Tibial artery (tissue), 4 donors: ENCODE results near the gene SEPHS1.

Experiments
- DNase-seq, 2 donors: peaks; one replicate each; pipeline ENCODE4 v3.0.0-alpha.2; 2019
- H3K27ac ChIP-seq, 2 donors: fragments of 200-600 bp; sonication (generic) in 1 of 2; 1 replicate in 1 of 2; 2 replicates in 1 of 2; pipeline ENCODE4 v1.5.1; 2018 to 2019; ENCODE audit warnings: mild to moderate bottlenecking in 1 of 2
- H3K27me3 ChIP-seq, 2 donors: fragments of 200-600 bp; sonication (generic) in 1 of 2; one replicate each; pipeline versions ENCODE4 v1.5.1 to v1.6.0; 2016 to 2019
- H3K36me3 ChIP-seq, 3 donors: fragments of 200-600 bp; sonication (generic) in 2 of 3; one replicate each; pipeline ENCODE4 v1.5.1; 2016 to 2019; ENCODE audit warnings: mild to moderate bottlenecking in 2 of 3
- H3K4me1 ChIP-seq, 4 donors: fragments of 200-600 bp; sonication (generic) in 2 of 4; 1 replicate in 3 of 4; 2 replicates in 1 of 4; pipeline ENCODE4 v1.5.1; 2016 to 2019
- H3K4me3 ChIP-seq, 2 donors: fragments of 200-600 bp; sonication (generic) in 1 of 2; 1 replicate in 1 of 2; 2 replicates in 1 of 2; pipeline ENCODE4 v1.5.1; 2018 to 2019; ENCODE audit warnings: mild to moderate bottlenecking in 2 of 2
- H3K9me3 ChIP-seq, 3 donors: fragments of 200-600 bp; sonication (generic) in 1 of 3; one replicate each; pipeline ENCODE4 v1.5.1; 2016 to 2019
- CTCF ChIP-seq, 2 experiments: fragments of 200-600 bp in 1 of 2; fragments of 450-650 bp in 1 of 2; IDR thresholded peaks; one replicate each; pipeline ENCODE4 v1.5.1; 2017 to 2019; ENCODE audit warnings: antibody characterized with exemption in 2 of 2, mild to moderate bottlenecking in 1 of 2, moderate library complexity in 1 of 2
- intact Hi-C: fragments of 100-400 bp; cut with DNase I; formaldehyde crosslinking; loops from one replicate; pipeline ENCODE4 v1.15.0; 2023; ENCODE audit warnings: low total_unique reads

The SEPHS1 gene

GRCh38 chr10:13272164-13272571 is 75.9 kb downstream of the SEPHS1 start:
- H3K36me3 ChIP-seq: no peaks in the 10 kb centered on the region
- DNase-seq: peak; percentile 51 to 77
- H3K4me1 ChIP-seq: peaks cover 0 to 24% (median 11%) of the 10 kb centered on the region in 4 donors
- H3K4me3 ChIP-seq: peak overlapping the region; percentile 2 to 19
- no peaks in the 10 kb centered on the region for H3K9me3 ChIP-seq
- intact Hi-C loops: no loop called here
- H3K27ac ChIP-seq: peak overlapping the region in 1 of 2 donors; percentile 54
- no peak for TF ChIP-seq CTCF (IDR thresholded peaks at IDR 0.05)
- H3K27me3 ChIP-seq: no peaks in the 10 kb centered on the region

GRCh38 chr10:13271552-13272163 is 76.4 kb downstream of the SEPHS1 start:
- peaks cover 0 to 24% (median 11%) of the 10 kb centered on the region in 4 donors for H3K4me1 ChIP-seq
- peak overlapping the region in 1 of 2 donors; percentile 54 for H3K27ac ChIP-seq
- TF ChIP-seq CTCF (IDR thresholded peaks at IDR 0.05): no peak
- H3K36me3 ChIP-seq: no peaks in the 10 kb centered on the region
- DNase-seq: peak; percentile 28 to 74
- intact Hi-C loops: no loop called here
- H3K27me3 ChIP-seq: no peaks in the 10 kb centered on the region
- H3K9me3 ChIP-seq: no peaks in the 10 kb centered on the region
- H3K4me3 ChIP-seq: peak overlapping the region; percentile 2 to 19

- H3K27ac ChIP-seq: peak overlapping the region in 1 of 2 donors; percentile 54
- H3K36me3 ChIP-seq: no peaks in the 10 kb centered on the region
- no peaks in the 10 kb centered on the region for H3K9me3 ChIP-seq
- H3K27me3 ChIP-seq: no peaks in the 10 kb centered on the region
- no peak for DNase-seq
- H3K4me1 ChIP-seq: peaks cover 0 to 24% (median 11%) of the 10 kb centered on the region in 4 donors
- H3K4me3 ChIP-seq: no peak overlapping the region
- intact Hi-C loops: no loop called here
- TF ChIP-seq CTCF (IDR thresholded peaks at IDR 0.05): no peak
These were observed 77.1 kb downstream of the SEPHS1 start for GRCh38 chr10:13270877-13271551.

- intact Hi-C loops: no loop called here
- H3K4me3 ChIP-seq: no peak overlapping the region
- H3K4me1 ChIP-seq: peaks cover 0 to 24% (median 11%) of the 10 kb centered on the region in 4 donors
- no peaks in the 10 kb centered on the region for H3K9me3 ChIP-seq
- TF ChIP-seq CTCF (IDR thresholded peaks at IDR 0.05): no peak
- H3K36me3 ChIP-seq: no peaks in the 10 kb centered on the region
- H3K27ac ChIP-seq: no peak overlapping the region
- no peaks in the 10 kb centered on the region for H3K27me3 ChIP-seq
- no peak for DNase-seq
These were observed 79.3 kb downstream of the SEPHS1 start for GRCh38 chr10:13268841-13269240.

- DNase-seq: no peak
- no peaks in the 10 kb centered on the region for H3K9me3 ChIP-seq
- H3K4me3 ChIP-seq: no peak overlapping the region
- no peak for TF ChIP-seq CTCF (IDR thresholded peaks at IDR 0.05)
- intact Hi-C loops: no loop called here
- H3K4me1 ChIP-seq: peaks cover 0 to 24% (median 11%) of the 10 kb centered on the region in 4 donors
- H3K36me3 ChIP-seq: no peaks in the 10 kb centered on the region
- no peak overlapping the region for H3K27ac ChIP-seq
- no peaks in the 10 kb centered on the region for H3K27me3 ChIP-seq
These were observed 79.8 kb downstream of the SEPHS1 start for GRCh38 chr10:13268310-13268709.
